ENCODE data around the gene DSCAML1. TPM values are rescaled to one million over a fixed set of nuclear protein-coding genes. Genes with fewer than 3 reads are reported as not detected.
A peak's percentile ranks its signal among the peaks of the same experiment; 100 is the strongest.

DSCAML1 gene
- total RNA-seq, 6 donors from 2014 or later: 0.30 to 3.1 (median 1.3) TPM

GRCh38 chr11:117834838-117835443 lies 37.9 kb upstream of the DSCAML1 start:
- peaks cover 0 to 22% (median 0%) of the 10 kb centered on the region in 4 donors for H3K36me3 ChIP-seq
- no peak for ATAC-seq (ENCODE audit: low FRiP score in 2 of 2)
- 92 to 93% methylated on average over 16 to 17 of the region's 17 CpGs for WGBS, 2 donors
- H3K4me3 ChIP-seq: no peak overlapping the region
- H3K9me3 ChIP-seq: no peaks in the 10 kb centered on the region
- H3K27me3 ChIP-seq: no peaks in the 10 kb centered on the region
- TF ChIP-seq POLR2AphosphoS5 (IDR thresholded peaks at IDR 0.05) (no peak), POLR2A (IDR thresholded peaks at IDR 0.05) (no peak), CTCF (IDR thresholded peaks at IDR 0.05) (no peak), EP300 (IDR thresholded peaks at IDR 0.05) (no peak)
- H3K4me1 ChIP-seq: peaks cover 0 to 21% (median 16%) of the 10 kb centered on the region in 4 donors
- no peak overlapping the region for H3K27ac ChIP-seq
- DNase-seq: no peak

- H3K4me1 ChIP-seq: peaks cover 0 to 24% (median 18%) of the 10 kb centered on the region in 4 donors
- TF ChIP-seq CTCF (IDR thresholded peaks at IDR 0.05) (no peak), POLR2AphosphoS5 (IDR thresholded peaks at IDR 0.05) (no peak), EP300 (IDR thresholded peaks at IDR 0.05) (no peak), POLR2A (IDR thresholded peaks at IDR 0.05) (no peak)
- DNase-seq (no peak), ATAC-seq (ENCODE audit: low FRiP score in 2 of 2) (no peak)
- H3K27me3 ChIP-seq: no peaks in the 10 kb centered on the region
- peaks cover 0 to 15% (median 0%) of the 10 kb centered on the region in 4 donors for H3K36me3 ChIP-seq
- WGBS, 2 donors: 91% methylated on average over 6 of the region's 6 CpGs
- no peak overlapping the region for H3K27ac ChIP-seq
- H3K9me3 ChIP-seq: no peaks in the 10 kb centered on the region
- no peak overlapping the region for H3K4me3 ChIP-seq
Measured at GRCh38 chr11:117834068-117834810, 37.2 kb upstream of the DSCAML1 start.

- WGBS, 2 donors: 42 to 58% methylated on average over 7 of the region's 7 CpGs
- peak; percentile 74 to 81 for DNase-seq
- Histone ChIP-seq H3K27ac (no peak overlapping the region), H3K36me3 (peaks cover 0 to 15% (median 0%) of the 10 kb centered on the region in 4 donors), H3K27me3 (no peaks in the 10 kb centered on the region), H3K4me1 (peaks cover 5 to 32% (median 26%) of the 10 kb centered on the region in 4 donors), H3K9me3 (no peaks in the 10 kb centered on the region), H3K4me3 (no peak overlapping the region)
- no peak for TF ChIP-seq POLR2A (IDR thresholded peaks at IDR 0.05)
- peak in 1 of 2 donors; percentile 36 for ATAC-seq (ENCODE audit: low FRiP score in 2 of 2)
Measured at GRCh38 chr11:117833401-117833891, 36.4 kb upstream of the DSCAML1 start.

GRCh38 chr11:117832511-117832910 lies 35.5 kb upstream of the DSCAML1 start:
- DNase-seq (no peak), ATAC-seq (ENCODE audit: low FRiP score in 2 of 2) (no peak)
- WGBS, 2 donors: 91 to 94% methylated on average over 8 of the region's 8 CpGs
- H3K4me3 ChIP-seq: no peak overlapping the region
- peaks cover 8 to 35% (median 32%) of the 10 kb centered on the region in 4 donors for H3K4me1 ChIP-seq
- peaks cover 0 to 7% (median 0%) of the 10 kb centered on the region in 4 donors for H3K36me3 ChIP-seq
- TF ChIP-seq POLR2AphosphoS5 (IDR thresholded peaks at IDR 0.05) (no peak), EP300 (IDR thresholded peaks at IDR 0.05) (no peak), POLR2A (IDR thresholded peaks at IDR 0.05) (no peak), CTCF (IDR thresholded peaks at IDR 0.05) (no peak)
- H3K27me3 ChIP-seq: no peaks in the 10 kb centered on the region
- no peak overlapping the region for H3K27ac ChIP-seq
- H3K9me3 ChIP-seq: no peaks in the 10 kb centered on the region

- 92% methylated on average over 7 of the region's 7 CpGs; no CpG with 5 or more reads in 1 of the 2 donors for WGBS, 2 donors
- Histone ChIP-seq H3K9me3 (no peaks in the 10 kb centered on the region), H3K4me1 (peaks cover 8 to 35% (median 32%) of the 10 kb centered on the region in 4 donors), H3K27ac (no peak overlapping the region), H3K36me3 (peaks cover 0 to under 1% (median 0%) of the 10 kb centered on the region in 4 donors), H3K27me3 (no peaks in the 10 kb centered on the region), H3K4me3 (no peak overlapping the region)
- DNase-seq (no peak), ATAC-seq (ENCODE audit: low FRiP score in 2 of 2) (no peak)
- TF ChIP-seq CTCF (IDR thresholded peaks at IDR 0.05) (no peak), EP300 (IDR thresholded peaks at IDR 0.05) (no peak), POLR2AphosphoS5 (IDR thresholded peaks at IDR 0.05) (no peak)
Measured at GRCh38 chr11:117831661-117832415, 34.8 kb upstream of the DSCAML1 start.

All from upper lobe of left lung (tissue), 6 donors.